Neural crest cell (in vitro differentiated cells): ENCODE data around the gene GFRA3. TPM values are rescaled to one million over a fixed set of nuclear protein-coding genes. Genes with fewer than 3 reads are reported as not detected.

ENCODE experiments used
- DNase-seq: peaks from one replicate; pipeline ENCODE4 v3.0.0; 2021; ENCODE audit warnings: low read depth, mixed read lengths, low spot score
- H3K27ac Mint-ChIP-seq: one replicate; pipeline ENCODE4 v1.8.0; 2021; ENCODE audit warnings: mild to moderate bottlenecking, mixed read lengths; ENCODE audit not compliant: unreplicated experiment
- H3K27me3 Mint-ChIP-seq: 2 replicates; pipeline ENCODE4 v1.8.0; 2021; ENCODE audit warnings: low read depth, mild to moderate bottlenecking, mixed read lengths
- H3K36me3 Mint-ChIP-seq: 2 replicates; pipeline ENCODE4 v1.8.0; 2021; ENCODE audit warnings: low read depth, mild to moderate bottlenecking, mixed read lengths
- H3K4me1 Mint-ChIP-seq: 2 replicates; pipeline ENCODE4 v1.8.0; 2021; ENCODE audit warnings: mixed read lengths
- H3K4me3 Mint-ChIP-seq: one replicate; pipeline ENCODE4 v1.8.0; 2021; ENCODE audit warnings: mild to moderate bottlenecking, mixed read lengths
- H3K9me3 Mint-ChIP-seq: 2 replicates; pipeline ENCODE4 v1.8.0; 2021; ENCODE audit warnings: mixed read lengths
- total RNA-seq: library from RNA; stranded (reverse); gene quantifications from 2 replicates; pipeline ENCODE4 v1.2.1, GENCODE V29; 2021
- TF ChIP-seq, protein P1 (sequence below): fragments of 200-600 bp; sonication (generic); conservative IDR thresholded peaks from 2 replicates; pipeline ENCODE4 v1.5.0; 2021; ENCODE audit warnings: antibody characterized with exemption, mild to moderate bottlenecking

Gene GFRA3
- total RNA-seq, 1 donor from 2014 or later = 8.5 TPM

DNA sequence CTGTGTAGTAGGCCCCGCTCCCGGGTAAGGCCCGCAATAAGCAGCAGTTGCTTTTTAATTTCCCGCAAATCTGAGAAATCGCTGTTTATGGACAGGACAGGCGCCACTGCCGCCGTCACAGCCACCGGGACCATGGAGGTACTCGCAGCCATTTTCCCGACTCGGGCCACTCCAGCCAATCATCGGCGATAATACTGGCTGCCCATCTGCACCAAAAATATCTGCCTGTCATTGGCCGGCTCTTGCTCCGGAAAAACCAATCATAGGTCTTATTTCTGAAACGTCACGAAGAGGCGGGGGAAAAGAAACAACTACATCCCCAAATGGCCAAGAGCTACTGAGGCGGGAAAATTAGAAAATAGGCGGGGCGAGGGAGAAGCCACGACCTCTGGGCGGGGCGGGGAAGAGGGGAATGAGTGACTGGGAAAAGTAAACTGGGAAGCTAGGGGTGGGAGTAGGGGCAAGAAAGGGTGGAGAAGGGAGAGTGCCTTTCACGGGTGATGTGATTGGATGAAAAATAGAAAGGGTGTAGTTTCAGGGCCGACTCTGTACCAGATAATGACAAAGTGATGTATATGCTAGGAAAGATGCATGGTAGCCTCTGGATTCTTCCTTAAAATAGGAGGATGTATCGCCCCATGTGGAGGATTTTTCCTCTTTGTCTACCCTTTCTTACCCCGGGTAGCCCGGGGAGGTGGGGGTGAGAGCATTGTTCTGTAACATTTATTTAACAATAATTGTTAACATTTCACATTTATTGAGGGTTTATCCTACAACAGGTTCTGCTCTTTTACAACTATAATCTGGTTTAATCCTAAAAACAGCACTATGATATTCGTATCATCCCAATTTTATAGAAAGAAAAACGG, 61.0 kb downstream of the GFRA3 start, which contains the start of gene CDC23:
Gene CDC23, minus strand, starts transcription at position 163 of the 869 bp plus-strand sequence. Its CDS starts 11 bp downstream, at position 152.
- Mint-ChIP-seq H3K27me3 (no peaks in the 10 kb centered on the region), H3K27ac (peak within 1 kb of the TSS; percentile 98)

DNA sequence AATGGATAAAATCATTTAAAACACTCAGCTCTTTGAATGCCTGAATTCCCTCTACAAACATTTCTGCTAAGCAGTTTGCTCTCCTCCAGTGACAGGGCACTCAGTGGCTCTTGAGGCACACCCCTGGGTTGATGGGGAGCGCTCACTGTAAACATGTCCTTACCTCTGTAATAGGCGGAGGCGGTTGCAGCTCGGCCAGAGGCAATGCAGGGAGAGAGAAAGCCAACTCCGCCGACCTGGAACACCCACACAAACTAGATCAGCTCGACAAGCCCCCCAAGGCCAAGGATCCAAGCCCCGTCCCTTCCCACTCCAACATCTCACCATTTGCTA, 61.6 kb downstream of the GFRA3 start:
- no peaks in the 10 kb centered on the region for H3K9me3 Mint-ChIP-seq
- peak overlapping the region; percentile 98 for H3K27ac Mint-ChIP-seq
- DNase-seq = no peak
- H3K27me3 Mint-ChIP-seq = no peaks in the 10 kb centered on the region
- peak overlapping the region; percentile 99 for H3K4me3 Mint-ChIP-seq
- no peaks in the 10 kb centered on the region for H3K36me3 Mint-ChIP-seq
- peaks cover 24% of the 10 kb centered on the region for H3K4me1 Mint-ChIP-seq
- TF ChIP-seq, protein P1, sequence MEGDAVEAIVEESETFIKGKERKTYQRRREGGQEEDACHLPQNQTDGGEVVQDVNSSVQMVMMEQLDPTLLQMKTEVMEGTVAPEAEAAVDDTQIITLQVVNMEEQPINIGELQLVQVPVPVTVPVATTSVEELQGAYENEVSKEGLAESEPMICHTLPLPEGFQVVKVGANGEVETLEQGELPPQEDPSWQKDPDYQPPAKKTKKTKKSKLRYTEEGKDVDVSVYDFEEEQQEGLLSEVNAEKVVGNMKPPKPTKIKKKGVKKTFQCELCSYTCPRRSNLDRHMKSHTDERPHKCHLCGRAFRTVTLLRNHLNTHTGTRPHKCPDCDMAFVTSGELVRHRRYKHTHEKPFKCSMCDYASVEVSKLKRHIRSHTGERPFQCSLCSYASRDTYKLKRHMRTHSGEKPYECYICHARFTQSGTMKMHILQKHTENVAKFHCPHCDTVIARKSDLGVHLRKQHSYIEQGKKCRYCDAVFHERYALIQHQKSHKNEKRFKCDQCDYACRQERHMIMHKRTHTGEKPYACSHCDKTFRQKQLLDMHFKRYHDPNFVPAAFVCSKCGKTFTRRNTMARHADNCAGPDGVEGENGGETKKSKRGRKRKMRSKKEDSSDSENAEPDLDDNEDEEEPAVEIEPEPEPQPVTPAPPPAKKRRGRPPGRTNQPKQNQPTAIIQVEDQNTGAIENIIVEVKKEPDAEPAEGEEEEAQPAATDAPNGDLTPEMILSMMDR = no peak

More for the DNA sequence above, 61.0 kb downstream of the GFRA3 start, which contains the start of gene CDC23:
- TF ChIP-seq, protein P1 = no peak
- DNase-seq = peak; percentile 86
- peaks cover 24% of the 10 kb centered on the region for H3K4me1 Mint-ChIP-seq
- H3K36me3 Mint-ChIP-seq = no peaks in the 10 kb centered on the region
- H3K4me3 Mint-ChIP-seq = peak within 1 kb of the TSS; percentile 99
- no peaks in the 10 kb centered on the region for H3K9me3 Mint-ChIP-seq

DNA sequence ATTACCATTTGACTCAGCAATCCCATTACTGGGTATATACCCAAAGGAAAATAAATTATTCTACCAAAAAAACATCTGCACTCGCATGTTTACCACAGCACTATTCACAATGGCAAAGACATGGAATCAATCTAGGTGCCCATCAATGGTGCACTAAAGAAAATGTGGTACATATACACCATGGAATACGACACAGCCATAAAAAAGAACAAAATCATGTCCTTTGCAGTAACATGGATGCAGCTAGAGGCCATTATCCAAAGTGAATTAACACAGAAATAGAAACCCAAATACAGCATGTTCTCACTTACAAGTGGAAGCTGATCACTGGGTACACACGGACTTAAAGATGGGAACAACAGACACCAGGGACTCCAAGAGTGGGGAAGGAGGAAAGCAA, 63.4 kb downstream of the GFRA3 start:
- Mint-ChIP-seq H3K9me3 (no peaks in the 10 kb centered on the region), H3K27me3 (no peaks in the 10 kb centered on the region), H3K4me3 (peak overlapping the region; percentile 77), H3K4me1 (peaks cover 24% of the 10 kb centered on the region), H3K27ac (no peak overlapping the region), H3K36me3 (no peaks in the 10 kb centered on the region)
- no peak for DNase-seq
- TF ChIP-seq, protein P1 = no peak

Other genes with a start within 250 kb of the GFRA3 start
- gene FAM13B, start 241.5 kb downstream of the GFRA3 start, total RNA-seq = 47.1 and 49.1 TPM in 2 replicates
- gene WNT8A, start 190.6 kb downstream of the GFRA3 start, total RNA-seq = not detected in 2 replicates
- 6.3 and 8.4 TPM in 2 replicates for gene NME5, start 135.2 kb downstream of the GFRA3 start, total RNA-seq
- 101 and 108 TPM in 2 replicates for gene BRD8, start 96.0 kb downstream of the GFRA3 start, total RNA-seq
- gene KIF20A, start 95.5 kb downstream of the GFRA3 start, total RNA-seq = 76.9 and 77.6 TPM in 2 replicates
- gene CDC23, start 61.3 kb downstream of the GFRA3 start, total RNA-seq = 55.0 and 56.9 TPM in 2 replicates
- gene CDC25C, start 57.2 kb upstream of the GFRA3 start, total RNA-seq = 22.5 and 22.7 TPM in 2 replicates
- 64.9 and 66.8 TPM in 2 replicates for gene FAM53C, start 63.6 kb upstream of the GFRA3 start, total RNA-seq
- 100 and 104 TPM in 2 replicates for gene KDM3B, start 78.1 kb upstream of the GFRA3 start, total RNA-seq
- 55.1 and 59.2 TPM in 2 replicates for gene REEP2, start 164.4 kb upstream of the GFRA3 start, total RNA-seq
- 21.5 and 26.5 TPM in 2 replicates for gene EGR1, start 190.9 kb upstream of the GFRA3 start, total RNA-seq